Stimulated activated CD4-positive, alpha-beta T cell treated with anti-CD3 and anti-CD28 coated beads, Interleukin-4, amount 100 ng/mL, for 48 hours (primary cell): ENCODE results near the gene HUNK.
"Not testable (repeated sequence)": the region's sequence is repeated elsewhere in the genome, so short reads cannot be mapped to it uniquely, and the experiment has no call there.

Experiments
- DNase-seq, 2 donors: peaks; one replicate each; pipeline ENCODE4 v3.0.0-alpha.2; 2020; ENCODE audit warnings: low read depth in 2 of 2

The HUNK gene

DNA sequence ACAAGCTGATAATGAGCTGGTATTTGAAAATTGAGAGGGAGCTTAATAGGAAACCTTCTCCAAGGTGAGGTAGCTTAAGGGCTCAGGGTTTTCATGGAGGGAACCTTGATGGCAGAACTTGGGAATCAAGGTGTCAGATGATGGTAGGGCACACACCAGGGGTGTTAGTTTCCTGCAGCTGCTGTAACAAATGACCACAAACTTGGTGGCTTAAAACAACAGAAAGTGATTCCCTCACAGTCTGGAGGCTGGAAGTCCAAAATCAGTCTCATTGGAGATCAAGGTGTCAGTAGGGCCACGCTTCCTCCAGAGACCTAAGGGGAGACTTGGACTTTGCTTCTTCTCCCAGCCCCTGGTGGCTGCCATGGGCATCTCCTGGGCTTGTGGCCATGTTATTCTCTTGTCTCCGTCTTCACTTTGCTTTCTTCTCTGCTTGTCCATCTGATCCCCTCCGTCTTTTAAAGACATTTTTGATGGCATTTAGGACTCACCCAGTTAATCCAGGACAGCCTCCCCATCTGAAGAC lies 45.5 kb downstream of the HUNK start:
- no peak for DNase-seq

DNA sequence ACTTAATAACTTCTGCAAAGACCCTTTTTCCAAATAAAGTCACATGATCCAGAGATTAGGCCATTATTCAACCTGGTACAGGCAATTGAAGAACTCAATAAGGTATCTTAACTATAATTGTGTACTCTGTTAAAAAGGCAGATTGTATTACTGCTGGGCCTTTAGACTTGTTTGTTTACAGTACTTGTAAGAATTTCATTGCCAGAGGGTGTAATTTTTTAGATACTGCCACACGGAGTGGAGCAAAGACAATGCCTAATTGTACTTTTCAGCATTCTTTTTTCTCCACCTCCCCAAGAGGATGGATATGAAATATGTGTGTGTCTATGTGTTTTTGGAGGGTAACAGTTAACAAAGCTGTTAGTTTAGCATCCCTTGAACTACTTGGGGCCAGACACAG lies 47.5 kb downstream of the HUNK start:
- DNase-seq, result no peak

DNA sequence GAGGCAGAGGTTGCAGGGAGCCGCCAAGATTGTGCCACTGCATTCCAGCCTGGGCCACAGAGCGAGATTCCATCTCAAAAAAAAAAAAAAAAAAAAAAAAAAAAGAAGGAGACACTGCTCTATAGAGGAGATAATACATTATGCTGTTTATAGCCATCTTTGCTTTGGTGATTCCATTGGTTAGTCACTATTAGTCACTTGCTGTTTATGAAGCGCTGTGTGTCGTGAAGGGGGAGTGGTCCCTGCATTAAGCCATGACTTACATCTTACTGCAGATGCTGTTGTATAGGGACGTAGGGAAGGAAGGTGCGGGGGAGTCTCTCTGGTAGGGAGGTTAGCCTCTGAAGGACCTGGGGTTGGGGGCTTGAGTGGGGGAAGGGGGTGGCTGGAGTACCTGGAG lies 48.3 kb downstream of the HUNK start:
- DNase-seq, result no peak

DNA sequence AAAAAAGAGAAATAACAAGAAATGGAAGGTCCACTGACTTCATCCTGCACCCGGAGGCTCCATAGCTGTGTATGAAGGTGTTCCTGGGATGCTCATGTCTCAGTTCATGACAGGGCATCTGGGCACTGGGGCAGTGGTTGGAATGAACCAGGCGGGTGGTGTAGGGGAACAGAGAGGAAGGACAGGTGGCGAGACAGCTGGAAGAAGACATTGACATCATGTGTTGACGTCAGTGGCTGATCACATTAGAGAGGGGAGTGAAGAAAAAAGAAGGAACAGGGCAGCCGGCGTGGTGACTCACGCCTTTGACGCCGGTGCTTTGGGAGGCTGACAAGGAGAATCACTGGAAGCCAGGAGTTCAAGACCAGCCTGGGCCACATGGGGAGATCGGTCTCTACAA lies 50.1 kb downstream of the HUNK start:
- no peak for DNase-seq

DNA sequence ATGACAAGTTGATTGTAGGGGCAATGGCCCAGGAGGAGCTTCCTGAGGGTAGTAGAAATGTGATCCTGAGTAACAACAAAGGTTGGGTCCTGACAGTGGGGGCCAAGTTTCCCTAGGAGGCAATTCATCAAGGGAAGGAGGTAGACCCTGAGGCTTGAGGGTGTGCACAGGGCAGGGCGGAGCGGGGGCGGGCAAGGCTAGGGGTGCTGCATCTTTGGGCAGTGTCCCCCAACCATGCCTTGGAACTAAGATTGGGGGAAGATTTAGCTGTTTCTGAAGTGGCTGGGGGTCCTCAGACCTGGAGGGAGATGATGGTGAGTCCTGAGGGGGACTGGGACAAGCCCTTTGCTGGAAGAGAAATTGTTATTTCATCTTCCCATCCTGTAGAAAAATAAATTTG lies 50.9 kb downstream of the HUNK start:
- no peak for DNase-seq

DNA sequence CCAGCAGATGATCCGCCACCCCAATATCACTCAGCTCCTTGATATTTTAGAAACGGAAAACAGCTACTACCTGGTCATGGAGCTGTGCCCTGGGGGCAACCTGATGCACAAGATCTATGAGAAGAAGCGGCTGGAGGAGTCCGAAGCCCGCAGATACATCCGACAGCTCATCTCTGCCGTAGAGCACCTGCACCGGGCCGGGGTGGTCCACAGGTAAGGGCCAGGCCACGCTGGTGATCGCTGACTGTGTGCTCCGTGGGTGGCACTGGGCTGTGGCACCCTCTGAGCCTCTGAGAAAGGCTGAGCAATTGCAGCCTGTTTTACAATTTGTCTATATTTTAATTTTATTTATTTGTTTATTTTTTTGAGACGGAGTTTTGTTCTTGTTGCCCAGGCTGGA lies 51.7 kb downstream of the HUNK start:
- DNase-seq, result no peak

DNA sequence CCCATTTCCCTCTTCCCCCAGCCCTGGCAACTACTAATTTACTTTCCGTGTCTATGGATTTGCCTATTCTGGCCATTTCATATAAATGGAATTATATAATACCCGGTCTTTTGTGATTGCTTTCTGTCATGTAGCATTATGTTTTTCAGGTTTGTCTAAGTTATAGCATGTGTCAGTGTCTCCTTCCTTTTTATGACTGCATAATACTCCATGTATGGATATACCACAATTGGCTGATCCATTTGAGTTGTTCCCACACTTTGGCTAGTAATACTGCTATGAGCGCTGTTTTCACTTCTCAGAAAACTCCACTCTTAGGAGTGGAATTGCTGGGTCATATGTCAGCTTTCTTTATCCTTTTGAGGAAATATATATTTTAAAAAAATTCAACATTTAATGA lies 53.7 kb downstream of the HUNK start:
- DNase-seq, result no peak

DNA sequence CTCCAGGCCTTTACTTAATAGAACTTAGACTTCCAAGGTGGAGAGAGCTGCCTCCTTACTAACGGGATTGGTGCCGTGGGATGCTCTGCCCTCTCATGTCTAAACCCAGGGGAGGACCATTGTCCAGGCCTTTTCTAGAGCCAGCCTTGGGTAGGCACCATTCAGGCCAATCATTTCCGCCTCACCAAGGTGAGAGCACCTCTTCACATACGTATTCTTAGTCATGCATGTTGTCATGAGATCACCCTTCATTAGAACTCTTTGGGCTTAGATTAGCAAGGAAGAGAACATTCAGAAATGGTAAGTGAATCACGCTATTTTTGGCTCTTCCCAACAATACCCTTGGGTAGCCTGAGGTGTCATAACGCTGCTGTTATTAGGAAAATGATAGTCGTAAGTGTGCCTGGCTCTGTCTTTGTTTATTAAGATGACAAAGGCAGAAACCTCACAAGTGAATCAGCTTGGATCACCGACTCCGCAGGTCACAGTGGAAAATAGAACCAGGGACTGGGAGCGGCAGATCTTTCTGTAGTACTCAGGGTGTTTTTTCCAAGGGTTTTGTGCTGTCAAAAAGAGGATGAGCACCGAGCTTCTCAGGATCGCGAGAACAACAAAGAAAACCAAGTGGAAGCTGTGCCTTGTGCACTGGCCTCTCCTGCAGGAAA lies 55.0 kb downstream of the HUNK start:
- DNase-seq, result no peak

DNA sequence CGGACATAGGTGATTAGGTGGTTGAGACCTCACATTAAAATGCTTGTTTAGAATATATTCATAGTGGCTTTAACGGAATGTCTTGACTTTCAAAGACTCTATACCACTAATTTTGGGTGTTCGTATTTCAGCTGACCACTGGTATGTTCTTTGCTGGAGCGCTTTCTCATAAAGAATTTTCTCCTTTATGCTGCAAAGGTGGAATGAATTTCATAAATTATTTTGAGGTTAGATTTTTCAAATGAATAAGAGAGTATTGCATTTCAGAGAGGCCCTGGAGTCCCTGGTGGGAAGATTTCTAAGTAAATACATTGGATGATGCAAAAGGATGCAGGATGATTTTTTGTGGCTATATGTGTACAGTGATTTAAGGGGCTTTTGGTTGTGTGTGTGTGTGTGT lies 55.8 kb downstream of the HUNK start:
- DNase-seq, result no peak

DNA sequence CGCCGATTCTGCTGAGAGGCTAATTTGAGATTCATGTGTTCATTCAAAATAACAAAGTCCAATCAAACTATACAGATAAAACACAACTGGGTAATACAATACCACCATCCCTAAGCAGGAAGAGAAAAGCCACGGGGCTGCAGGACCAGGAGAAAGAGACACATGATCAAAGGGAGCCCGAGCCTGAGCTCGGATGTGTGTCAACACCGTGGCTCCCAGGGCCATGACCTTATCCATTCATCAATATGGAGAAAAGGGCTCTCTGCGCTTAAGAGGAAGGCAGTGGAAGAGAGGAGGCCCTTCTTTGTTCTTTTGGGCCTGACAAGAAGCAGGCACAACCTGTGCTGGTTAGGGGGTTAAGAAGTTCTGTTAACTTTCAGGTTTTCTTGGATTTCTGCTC lies 56.7 kb downstream of the HUNK start:
- DNase-seq, result no peak

DNA sequence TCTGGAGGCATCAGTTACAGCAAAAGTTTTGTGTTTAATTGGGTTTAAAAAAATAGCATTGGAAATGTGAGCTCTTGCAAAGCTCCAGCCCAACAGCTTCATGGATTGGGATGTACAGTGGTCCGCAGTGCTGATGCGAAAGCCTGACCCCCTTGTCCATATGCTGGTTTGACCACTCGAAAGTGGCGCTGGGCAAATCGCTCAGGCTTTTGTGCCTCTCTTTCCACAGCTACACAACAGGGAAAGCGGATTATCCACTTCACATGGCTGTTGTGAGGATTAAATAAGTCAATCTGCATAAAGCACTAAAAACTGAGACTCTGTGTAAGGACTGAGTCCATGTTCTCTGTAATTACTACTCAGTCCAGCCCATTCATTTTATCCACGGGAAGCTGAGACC lies 57.2 kb downstream of the HUNK start:
- no peak for DNase-seq

DNA sequence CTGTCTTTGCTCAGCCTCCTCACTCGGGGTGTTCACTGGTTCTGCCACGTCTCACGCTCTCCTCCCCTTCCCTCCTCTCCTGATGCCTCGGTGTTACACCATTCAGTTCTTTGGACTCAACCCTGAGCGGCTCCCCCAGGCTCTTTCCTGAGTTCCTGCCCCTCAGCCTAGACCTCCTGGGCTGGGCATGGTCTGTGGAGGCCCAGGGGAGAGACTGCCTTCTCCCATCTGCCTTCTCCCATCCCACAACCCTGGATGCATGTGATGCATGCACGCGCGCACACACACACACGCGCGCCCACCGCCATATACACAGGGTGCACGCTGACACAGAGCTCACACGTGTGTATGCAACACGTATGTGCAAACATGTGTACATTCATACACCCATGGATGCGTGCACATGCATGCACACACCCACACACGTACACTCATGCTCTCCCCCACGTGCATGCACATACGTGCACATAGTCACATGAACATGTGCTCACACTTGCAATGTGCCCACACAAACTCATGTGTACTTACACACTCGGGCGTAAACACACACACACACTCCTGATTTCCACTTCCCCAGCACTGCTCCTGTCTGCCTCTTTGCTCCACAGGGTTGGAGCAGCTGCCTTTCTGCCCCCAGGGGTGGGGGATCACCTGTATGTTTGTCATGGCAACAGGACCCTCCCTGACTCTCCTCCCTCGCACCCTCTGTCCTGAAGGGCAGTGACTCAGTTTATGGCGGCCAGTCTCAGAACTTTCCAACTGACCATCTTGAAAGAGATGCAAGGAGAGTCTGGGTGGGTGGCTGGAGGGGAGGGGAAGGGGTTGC lies 59.0 kb downstream of the HUNK start:
- DNase-seq, result no peak

DNA sequence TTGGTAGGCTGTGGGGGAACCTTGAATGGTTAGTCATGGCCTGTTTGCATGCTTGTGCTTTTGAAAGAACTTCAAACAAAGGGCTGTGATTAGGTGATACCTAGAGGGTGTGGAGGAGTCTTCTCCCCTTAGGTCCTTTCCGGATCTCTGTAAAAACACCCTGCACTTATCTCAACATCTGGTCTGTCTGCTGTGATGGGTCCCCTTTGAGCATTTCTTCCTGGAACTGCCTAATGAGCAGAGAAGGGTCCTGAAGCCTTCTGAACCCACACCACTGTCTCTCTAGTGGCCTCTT lies 59.6 kb downstream of the HUNK start:
- no peak for DNase-seq

DNA sequence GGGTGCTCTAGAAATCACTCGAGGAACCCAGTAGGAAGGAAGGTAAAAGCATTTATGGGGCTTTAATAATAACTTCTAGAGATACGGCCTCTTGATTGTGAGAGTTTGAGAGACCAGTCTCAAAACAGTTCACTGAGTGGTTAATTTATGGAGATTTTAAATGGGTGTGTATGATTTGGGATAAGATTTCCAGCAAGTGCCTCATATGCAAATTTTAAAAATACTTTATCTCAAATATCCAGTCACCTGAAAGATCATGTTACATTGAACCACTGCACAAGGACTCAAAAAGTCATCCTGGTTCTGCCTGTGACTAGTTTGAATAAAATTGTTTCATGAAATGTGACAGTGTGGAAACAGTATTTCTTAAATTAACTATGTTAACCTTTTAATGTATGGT lies 64.5 kb downstream of the HUNK start:
- DNase-seq, result no peak

DNA sequence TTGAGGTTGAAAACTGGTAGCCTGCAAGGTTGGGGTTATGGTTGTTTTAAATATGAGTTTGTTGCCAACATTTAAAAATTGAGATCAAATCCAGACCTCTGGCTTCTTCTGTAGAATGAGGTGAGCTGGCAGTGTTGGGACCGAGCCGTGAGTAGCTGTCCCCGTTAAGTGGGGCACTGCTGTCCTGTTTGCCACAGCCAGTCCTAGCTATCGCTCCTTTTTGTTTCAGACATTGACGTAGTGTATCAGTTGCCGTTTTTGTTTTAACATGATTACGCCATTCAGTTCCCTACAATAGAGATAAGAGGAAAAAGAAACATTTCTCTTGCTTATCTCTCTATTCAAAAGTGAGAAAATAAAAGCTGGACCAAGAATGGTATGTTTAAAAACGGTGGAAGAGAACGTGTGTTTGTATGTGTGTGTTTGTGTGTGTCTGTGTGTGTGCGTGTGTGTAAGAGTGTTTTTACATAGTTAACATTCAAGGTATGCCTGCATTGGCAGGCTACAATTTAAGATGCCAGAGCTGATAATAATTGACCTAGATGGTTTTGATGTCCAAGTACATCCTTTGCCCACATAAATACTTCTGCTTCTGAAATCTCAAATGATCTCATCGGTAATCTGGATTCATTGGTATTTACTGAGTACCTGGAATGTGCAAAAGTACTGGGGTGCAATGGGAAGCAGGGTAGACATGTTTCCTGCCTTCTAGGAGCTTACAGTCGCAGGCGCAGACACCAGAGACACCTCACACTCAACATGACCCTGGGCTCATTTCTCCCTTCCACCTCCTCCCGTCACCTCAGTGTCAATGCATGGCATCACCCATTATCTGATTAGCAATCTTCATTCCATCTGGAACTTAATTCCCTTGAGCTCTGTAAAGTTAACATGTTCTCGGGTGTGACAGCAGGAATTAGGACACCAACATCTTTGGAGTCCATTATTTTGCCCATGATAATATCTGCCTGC lies 65.8 kb downstream of the HUNK start:
- DNase-seq, result no peak

DNA sequence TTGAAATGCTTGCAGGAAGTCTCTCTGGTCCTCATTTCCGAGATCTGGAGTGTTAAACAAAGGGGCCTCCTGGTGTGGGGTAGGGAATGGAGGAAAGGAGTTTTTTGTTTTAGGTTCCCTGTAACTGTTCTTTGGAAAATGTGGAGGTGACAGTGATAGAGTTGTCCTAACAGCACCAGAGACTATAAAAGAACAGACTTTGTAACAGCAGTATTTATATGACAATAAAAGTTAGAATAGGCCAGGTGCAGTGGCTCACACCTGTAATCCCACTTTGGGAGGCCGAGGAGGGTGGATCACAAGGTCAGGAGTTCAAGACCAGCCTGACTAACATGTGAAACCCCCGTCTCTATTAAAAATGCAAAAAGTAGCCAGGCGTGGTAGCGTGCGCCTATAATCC lies 68.9 kb downstream of the HUNK start:
- no peak for DNase-seq

DNA sequence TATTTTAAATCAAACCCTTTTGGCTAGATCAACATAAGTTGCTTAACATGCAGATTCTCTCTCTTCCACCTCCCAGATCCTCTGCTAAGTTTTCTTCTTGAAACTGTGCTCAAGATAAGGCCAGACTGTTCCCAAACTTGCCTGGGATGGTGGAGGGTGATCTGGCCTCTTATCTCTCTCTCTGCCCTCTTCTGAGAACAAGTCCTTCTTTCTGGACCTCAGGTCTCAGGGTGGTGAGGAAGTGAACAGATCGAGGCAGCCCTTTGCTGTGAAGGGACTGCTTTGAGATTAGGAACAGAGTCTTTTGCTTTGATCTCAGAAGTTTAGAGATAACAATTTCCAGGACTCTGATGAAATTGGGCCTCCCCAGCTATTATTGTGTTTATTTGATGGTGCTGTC lies 70.7 kb downstream of the HUNK start:
- no peak for DNase-seq

DNA sequence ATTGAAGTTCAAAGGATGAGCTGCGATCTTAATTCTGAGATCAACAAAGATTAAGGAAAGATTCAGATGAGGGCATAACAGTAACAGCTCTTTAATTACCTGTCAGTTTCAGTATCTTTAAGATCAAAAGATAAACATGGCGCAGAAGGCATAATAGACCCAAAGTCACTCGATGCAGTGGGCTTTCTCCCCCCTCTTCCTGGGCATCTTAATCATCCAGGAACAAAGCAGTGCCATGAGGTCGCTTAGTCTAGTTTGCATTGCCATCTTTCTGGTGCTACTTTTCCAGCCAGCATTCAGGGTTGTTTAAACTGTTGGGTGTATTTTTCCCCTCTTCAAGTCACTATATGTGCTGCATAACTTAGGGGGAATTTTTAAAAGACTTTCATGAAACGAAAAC lies 72.3 kb downstream of the HUNK start:
- no peak for DNase-seq

DNA sequence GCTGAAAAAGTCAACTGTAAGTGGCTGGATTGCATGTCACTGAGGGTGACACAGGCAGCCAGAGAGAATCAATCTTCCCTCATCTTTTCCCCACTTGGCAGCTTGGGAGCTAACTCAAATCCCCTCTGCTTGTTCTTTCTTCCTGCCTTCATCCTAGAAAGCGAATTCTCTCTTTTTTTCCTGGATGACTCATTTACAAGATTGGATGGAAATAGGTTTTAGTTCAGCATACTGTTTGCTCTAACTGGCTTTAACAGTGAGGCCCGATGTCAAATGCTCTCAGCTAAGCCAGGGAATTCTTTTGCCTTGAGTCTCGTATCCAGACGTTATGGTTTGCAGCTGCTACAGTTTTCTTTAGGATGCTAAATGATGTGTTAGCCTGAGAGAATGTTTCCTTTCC lies 72.7 kb downstream of the HUNK start:
- DNase-seq, result no peak

DNA sequence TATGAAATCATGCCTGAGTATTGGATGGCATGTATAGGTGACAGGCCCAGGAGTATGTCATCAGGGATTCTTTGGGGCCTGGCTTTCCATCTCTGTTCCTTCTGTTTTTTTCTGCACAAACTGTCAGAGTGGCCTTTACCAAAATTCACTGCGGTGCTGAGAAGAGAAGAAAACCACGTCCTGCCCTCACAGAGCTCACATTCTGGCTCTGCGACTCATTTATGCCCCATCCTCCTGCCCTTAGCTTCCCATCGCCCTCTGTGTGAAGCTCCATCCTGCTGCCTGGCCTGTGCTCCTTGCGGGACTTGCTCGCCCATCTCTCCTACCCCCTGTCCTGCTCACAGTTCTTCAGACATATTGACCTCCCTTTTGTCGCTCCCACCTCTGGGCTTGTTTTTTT lies 73.4 kb downstream of the HUNK start:
- DNase-seq, result no peak

DNA sequence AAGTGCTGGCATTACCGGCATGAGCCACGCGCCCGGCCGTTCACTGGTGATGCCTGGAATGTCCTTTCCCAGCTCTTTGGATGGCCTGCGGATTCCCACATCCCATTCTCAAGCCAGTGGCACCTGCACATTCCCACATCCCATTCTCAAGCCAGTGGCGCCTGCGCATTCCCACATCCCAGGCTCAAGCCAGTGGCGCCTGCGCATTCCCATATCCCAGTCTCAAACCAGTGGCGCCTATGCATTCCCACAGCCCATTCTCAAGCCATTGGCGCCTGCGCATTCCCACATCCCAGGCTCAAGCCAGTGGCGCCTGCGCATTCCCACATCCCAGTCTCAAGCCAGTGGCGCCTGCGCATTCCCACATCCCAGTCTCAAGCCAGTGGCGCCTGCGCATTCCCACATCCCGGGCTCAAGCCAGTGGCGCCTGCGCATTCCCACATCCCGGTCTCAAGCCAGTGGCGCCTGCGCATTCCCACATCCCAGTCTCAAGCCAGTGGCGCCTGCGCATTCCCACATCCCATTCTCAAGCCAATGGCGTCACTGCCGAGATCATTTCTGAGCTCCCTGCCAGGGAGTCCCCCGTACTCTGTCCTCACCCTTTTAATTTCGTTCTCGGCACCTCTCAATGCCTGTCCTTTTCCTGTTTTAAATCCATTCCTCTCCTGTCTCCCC lies 74.2 kb downstream of the HUNK start:
- not testable (repeated sequence) for DNase-seq

DNA sequence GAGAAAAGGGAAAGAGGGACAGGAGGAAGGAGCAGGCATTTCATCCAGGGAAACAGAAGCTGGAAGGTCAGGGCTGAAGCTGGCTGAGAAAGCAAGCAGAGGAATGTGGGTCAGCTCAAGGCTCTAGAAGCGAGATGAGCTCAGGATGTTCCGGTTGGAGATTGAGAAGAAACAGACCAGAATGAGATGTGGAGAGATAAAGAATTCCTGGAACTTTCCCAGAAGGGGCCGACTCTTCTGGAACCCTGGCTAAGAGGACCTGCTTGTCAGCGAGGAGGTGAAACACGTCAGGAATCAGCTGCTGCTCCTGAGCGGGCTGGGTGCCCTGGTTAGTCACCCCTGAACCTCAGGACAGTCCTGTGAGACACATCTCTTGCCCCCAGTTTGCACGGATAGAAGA lies 75.9 kb downstream of the HUNK start:
- DNase-seq, result no peak
